Measurements from ENCODE around the gene LIN7B.

Gene LIN7B

GRCh38 chr19:49094505-49095482, 19.4 kb upstream of the LIN7B start:
- no peak for DNase-seq

DNA sequence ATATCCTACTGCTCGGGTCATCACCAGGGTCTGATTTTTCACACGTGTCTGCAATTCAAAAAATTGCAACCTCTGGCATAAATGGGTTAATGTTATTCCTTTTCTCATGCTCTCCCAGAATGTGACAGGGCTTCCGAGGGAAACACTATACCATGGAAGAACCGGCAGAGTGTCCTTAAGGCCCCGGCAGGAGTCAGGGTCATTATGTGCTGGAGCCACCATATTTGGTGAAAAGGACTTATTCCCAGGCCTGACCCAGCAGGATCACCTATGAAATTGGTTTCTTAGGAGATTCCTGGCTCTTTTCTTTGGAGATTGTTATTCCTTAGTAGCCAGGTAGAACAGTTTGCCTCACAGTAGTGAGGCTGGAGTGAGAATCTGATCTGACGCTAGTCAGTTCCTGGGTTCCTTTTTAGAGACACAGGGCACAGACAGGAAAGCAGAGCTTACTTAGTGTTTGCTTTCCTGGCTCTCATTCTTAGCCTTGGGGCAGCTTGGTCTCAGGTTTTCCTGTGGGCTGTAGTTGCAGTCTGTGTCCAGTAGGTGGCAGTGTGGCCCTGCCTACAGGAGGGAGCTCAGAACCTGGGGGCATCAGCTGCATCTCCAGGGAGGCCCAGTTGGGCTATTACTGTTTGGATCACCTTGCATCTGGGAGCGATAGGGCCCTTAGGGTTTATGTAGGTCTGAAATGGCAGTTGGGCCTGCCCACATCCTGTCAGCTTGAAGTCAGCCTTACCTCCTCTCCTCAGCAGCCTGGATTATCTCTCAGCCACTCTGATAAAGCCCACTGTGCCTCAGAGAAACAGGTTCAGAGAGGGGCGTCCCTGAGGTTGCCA, 16.5 kb upstream of the LIN7B start:
- DNase-seq, result peak; percentile 76

DNA sequence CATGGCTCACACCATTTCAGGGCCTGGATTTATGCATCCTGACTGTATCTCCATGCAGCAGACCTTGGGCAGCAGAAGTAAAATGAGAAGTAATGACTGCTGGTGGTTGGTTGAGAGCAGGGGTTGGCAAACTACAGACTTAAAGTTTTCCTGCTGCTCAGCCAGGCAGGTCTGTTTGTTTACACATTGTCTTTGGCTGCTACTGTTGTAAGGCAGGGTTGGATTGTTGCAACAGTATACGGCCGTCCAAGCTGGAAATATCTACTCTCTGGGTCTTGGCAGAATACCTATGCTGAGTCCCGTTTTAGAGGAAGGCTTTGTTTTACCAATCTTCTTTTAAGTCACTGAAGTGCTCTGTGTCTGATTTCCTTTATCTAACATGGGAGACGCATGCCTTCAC, 15.4 kb upstream of the LIN7B start:
- no peak for DNase-seq

- no peak for DNase-seq
Observed at GRCh38 chr19:49101160-49101559, 13.0 kb upstream of the LIN7B start.

DNA sequence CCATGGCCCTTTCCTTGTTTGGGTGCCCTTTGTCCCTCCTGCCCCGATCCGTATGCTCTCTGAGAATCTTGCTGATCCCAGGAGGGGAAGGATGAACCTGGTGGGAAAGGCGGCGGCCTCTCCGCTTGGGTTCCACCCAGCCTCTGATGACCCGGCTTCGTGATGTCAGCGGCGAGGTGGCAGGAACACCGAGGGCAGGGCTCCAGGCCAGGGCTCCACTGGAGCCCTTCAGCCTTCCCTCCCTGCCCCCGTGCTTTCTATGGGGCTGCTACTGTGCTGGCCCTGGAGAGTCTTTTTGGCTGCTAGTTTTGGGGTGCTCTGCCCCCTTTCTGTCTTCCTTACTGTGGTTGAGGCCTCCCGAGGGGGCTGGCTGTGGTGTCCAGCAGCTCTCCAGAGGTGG, 11.9 kb upstream of the LIN7B start:
- DNase-seq, result no peak

DNA sequence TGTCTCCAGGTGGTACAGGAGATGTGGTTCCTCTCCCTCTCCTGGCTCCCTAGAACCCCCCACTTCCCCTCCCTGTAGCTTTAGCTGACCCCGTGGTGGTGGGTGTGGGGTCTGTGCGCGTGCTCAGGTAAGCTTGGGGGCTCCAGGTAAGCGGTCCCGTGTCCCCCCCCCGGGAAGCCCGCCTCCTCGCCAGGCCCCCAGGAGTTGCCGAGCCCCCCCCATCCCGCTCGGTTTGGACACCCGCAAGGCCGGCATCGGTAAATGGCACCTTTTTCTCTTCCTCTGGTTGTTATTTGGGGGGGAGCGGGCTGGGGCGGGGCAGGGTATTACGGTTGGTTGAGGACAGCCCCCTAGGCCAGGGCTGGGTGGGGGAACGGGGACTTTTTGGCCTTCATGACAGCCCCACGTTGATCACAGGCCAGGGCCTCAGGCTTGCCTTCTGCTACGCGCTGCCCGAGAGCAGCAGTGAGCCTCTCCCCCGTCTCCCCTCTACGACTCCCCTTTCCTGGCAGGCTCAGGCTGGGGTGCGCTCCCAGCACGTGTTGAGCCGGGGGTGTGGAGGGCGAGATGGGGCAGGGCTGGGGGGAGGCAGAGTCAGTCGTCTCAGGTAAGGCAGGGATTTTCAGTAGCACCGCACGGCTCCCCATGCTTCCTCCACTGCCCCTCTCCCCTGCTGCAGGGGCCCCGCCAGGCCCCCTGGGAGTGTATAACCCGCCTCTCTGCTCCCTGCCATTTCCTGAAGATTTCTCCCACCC, 10.7 kb upstream of the LIN7B start:
- DNase-seq, result no peak

DNA sequence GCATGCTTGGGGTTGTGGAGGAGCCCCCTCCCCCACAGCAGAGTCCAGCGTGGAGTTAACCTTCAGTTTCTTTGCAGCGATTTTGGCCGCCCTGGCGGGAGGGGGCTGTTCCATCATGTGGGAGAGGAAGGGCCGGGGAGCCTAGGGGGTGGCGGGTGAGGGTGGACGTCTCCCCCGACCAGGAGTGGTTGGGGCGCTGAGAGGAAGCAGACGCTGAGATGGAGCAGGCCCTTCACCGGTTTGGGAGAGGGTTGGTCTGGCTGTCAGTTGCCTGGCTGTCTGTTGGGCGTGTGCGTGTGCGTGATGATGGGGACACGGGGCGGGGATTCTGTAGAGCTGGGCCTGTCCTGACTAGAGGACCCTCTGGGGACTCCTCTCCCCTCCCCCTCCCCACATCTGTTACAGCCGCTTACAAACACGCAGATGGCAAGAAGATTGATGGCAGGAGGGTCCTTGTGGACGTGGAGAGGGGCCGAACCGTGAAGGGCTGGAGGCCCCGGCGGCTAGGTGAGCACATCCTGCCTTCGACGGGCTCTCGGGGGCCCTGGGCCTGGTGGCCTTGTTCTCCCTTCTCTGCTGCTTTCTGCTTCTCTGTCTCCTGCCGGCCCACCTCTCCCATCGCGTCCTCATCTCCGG, 9.8 kb upstream of the LIN7B start:
- DNase-seq, result no peak

- DNase-seq, result peak; percentile 67
Observed at GRCh38 chr19:49106648-49107135, 7.5 kb upstream of the LIN7B start.

DNA sequence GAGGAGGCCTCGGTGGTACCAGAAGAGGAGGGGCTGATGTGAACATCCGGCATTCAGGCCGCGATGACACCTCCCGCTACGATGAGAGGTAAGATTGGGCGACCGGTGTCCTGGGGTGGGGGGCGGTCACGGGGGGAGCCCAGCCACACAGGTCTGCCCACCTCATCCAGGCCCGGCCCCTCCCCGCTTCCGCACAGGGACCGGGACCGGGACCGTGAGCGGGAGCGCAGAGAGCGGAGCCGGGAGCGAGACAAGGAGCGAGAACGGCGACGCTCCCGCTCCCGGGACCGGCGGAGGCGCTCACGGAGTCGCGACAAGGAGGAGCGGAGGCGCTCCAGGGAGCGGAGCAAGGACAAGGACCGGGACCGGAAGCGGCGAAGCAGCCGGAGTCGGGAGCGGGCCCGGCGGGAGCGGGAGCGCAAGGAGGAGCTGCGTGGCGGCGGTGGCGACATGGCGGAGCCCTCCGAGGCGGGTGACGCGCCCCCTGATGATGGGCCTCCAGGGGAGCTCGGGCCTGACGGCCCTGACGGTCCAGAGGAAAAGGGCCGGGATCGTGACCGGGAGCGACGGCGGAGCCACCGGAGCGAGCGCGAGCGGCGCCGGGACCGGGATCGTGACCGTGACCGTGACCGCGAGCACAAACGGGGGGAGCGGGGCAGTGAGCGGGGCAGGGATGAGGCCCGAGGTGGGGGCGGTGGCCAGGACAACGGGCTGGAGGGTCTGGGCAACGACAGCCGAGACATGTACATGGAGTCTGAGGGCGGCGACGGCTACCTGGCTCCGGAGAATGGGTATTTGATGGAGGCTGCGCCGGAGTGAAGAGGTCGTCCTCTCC, 6.3 kb upstream of the LIN7B start:
- DNase-seq, result no peak

DNA sequence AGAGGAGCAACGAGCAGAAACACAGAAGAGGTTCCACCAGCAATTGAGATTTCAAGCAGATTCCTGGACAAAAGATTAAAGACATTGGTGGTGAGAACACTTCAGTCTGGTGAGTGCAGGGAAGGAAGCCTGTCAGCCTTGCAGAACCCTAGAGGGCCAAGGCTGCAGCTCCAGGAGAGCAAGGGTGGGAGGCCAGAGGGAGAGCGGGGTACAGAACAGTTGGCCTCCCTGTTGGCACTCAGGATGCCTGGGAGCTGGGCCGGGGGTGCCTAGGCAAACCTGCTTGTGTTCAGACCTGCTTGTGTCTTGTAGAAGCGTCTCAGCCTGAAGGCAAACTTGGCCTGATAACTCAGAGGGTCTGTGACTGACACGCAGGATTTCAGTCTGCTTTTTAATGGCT, 5.1 kb upstream of the LIN7B start:
- no peak for DNase-seq

DNA sequence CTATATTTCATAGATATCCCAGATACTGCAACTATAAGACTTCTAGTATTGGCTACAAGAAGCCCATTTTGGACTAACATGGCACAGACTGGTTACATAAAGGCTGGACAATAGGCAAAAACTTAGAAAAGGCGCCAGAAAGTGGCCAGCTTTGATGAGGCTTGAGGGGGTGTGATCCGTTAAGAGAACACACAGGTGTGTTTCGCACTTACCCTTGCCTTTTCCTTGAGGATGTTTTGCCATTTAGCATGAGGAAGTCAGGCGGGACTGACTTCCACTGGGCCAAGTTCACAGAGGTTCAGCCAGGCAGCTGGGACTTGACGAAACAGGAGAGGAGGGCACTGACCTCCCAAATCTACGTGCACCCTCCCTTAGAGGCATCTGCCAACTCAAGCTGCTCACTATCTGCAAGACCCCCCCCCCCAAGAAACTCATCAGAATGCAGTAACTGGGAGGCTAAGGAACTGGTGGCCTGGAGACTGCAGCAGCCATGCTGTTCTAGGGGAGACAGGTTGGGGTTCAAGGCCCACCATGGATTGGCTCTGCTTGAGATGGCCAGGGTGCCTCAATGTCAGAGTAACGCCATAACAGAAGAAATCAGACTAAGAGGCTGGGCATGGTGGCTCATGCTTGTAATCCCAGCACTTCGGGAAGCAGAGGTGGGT, 4.5 kb upstream of the LIN7B start:
- no peak for DNase-seq

DNA sequence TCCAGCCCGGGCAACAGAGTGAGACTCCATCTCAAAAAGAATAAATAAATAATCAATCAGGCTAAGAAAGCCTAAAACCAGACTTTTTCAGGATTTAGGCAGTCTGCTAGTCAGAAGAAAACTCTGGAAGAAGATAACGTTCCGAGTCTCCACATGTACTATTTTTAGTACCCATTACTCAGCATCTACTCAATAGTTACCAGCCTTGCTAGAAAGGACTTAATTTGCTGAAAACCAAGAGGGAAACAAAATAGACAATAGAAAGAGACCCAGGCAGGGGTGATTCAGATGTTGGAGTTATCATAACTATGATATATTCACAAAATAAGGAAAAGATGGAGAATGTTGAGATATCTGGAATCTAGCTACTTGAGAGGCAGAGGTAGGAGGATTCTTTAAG, 3.6 kb upstream of the LIN7B start:
- no peak for DNase-seq

GRCh38 chr19:49111218-49111998, 2.8 kb upstream of the LIN7B start:
- no peak for DNase-seq

GRCh38 chr19:49114630-49115363, 627 bp downstream of the LIN7B start:
- peak; percentile 50 for DNase-seq

GRCh38 chr19:49116544-49116943, 2.4 kb downstream of the LIN7B start:
- DNase-seq, result no peak

DNA sequence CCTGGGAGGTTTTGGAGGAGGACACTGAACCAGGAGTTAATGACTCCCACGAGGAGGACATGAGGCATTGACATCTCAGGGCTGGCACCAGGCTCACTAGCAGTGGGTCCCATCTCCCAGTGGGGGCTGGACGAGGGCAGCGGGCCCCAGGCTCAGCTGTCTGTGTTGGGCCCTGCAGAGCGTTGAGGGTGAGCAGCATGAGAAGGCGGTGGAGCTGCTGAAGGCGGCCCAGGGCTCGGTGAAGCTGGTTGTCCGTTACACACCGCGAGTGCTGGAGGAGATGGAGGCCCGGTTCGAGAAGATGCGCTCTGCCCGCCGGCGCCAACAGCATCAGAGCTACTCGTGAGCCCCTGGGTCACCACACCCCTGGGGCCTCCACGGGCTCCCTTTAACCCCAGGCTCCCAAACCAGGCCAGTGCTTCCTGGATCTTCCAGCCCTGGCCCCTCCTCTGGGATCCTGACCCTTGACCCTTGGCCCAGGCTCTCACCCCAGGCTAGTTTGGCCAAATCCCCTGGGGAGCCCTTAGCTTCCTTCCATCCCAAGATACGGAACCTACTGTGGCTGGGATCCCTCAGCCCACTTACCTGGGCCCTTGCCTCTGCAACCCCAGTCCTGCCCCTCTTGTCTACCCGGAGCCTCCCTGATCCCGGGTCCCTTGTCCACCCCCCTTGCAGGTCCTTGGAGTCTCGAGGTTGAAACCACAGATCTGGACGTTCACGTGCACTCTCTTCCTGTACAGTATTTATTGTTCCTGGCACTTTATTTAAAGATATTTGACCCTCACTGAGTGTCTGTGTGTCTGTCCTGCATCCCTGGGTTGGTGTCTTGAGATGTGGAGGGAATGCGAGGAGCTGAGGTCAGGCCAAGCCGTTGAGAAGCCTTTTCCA, 3.8 kb downstream of the LIN7B start:
- no peak for DNase-seq

- peak; percentile 94 for DNase-seq
Observed at GRCh38 chr19:49118565-49119410, 4.6 kb downstream of the LIN7B start, which contains the start of gene C19orf73. Gene C19orf73, minus strand, starts transcription at chr19:49119143. Its CDS starts 121 bp downstream, at chr19:49119022.
